HepG2 (cell line): ENCODE data around the gene NVL. TPM values are rescaled to one million over a fixed set of nuclear protein-coding genes. Genes with fewer than 3 reads are reported as not detected.
A peak's percentile ranks its signal among the peaks of the same experiment; 100 is the strongest.

Source experiments
- DMTF1 ChIP-seq: sonication (generic); formaldehyde crosslinking; IDR thresholded peaks from 2 replicates; pipeline ENCODE4 v1.4.0; 2020; ENCODE audit warnings: mild to moderate bottlenecking, missing genetic modification reagents
- KMT2B ChIP-seq: IDR thresholded peaks from 2 replicates; pipeline ENCODE4 v1.6.1; 2016; ENCODE audit warnings: missing genetic modification reagents, missing compliant biosample characterization
- MEIS2 ChIP-seq: sonication (generic); formaldehyde crosslinking; IDR thresholded peaks from 2 replicates; pipeline ENCODE4 v1.9.0; 2021; ENCODE audit warnings: mild to moderate bottlenecking, missing genetic modification reagents
- NCOR1 ChIP-seq: fragments of 200-600 bp; sonication (generic); IDR thresholded peaks from 2 replicates; pipeline ENCODE4 v1.7.0; 2017; ENCODE audit warnings: antibody characterized with exemption, low read length, borderline replicate concordance
- RFXANK ChIP-seq: IDR thresholded peaks from 2 replicates; pipeline ENCODE4 v1.6.1; 2016
- SCMH1 ChIP-seq: sonication (generic); formaldehyde crosslinking; IDR thresholded peaks from 2 replicates; pipeline ENCODE4 v1.9.0; 2021; ENCODE audit warnings: missing genetic modification reagents, mild to moderate bottlenecking, borderline replicate concordance
- SIN3A ChIP-seq: IDR thresholded peaks from 2 replicates; pipeline ENCODE4 v1.6.1; 2011; ENCODE audit warnings: low read depth, mild to moderate bottlenecking, control low read depth, low read length, borderline replicate concordance
- TSC22D2 ChIP-seq: sonication (generic); formaldehyde crosslinking; IDR thresholded peaks from 2 replicates; pipeline ENCODE4 v1.5.1; 2020; ENCODE audit warnings: missing genetic modification reagents, mild to moderate bottlenecking, borderline replicate concordance
- ZNF772 ChIP-seq: sonication (generic); formaldehyde crosslinking; IDR thresholded peaks from 2 replicates; pipeline ENCODE4 v1.5.0; 2020; ENCODE audit warnings: mild to moderate bottlenecking, missing genetic modification reagents
- ZNF780A ChIP-seq: sonication (generic); formaldehyde crosslinking; IDR thresholded peaks from 2 replicates; pipeline ENCODE4 v1.8.0; 2022; ENCODE audit warnings: mild to moderate bottlenecking, missing genetic modification reagents, moderate library complexity
- polyA plus RNA-seq, 8 experiments: library from polyadenylated mRNA; depleted of rRNA in 3 of 8; stranded (reverse) in 7 of 8; unstranded in 1 of 8; fragments of >200 nt; fragmentation: Illumina TruSeq in 4 of 8; extraction: Trizol in 4 of 8; gene quantifications; 2 replicates each; pipeline versions ENCODE4 v1.2.1 to v1.2.3, GENCODE V29; 2011 to 2016; ENCODE audit warnings: low read depth in 4 of 8, missing spikeins in 1 of 8, mixed read lengths in 1 of 8; ENCODE audit not compliant: insufficient read depth in 1 of 8
- total RNA-seq, 5 experiments: library from RNA; depleted of rRNA; stranded (reverse); fragments of >200 nt; fragmentation: Illumina TruSeq; extraction: Trizol; gene quantifications; 2 replicates each; pipeline ENCODE4 v1.2.3, GENCODE V29; 2016; ENCODE audit warnings: low read depth in 1 of 5
- TF ChIP-seq, protein P1 (sequence below): sonication (generic); formaldehyde crosslinking; IDR thresholded peaks from 2 replicates; pipeline ENCODE4 v1.4.0; 2020; ENCODE audit warnings: mild to moderate bottlenecking, missing genetic modification reagents
- TF ChIP-seq, protein P2 (sequence below): sonication (generic); formaldehyde crosslinking; IDR thresholded peaks from 2 replicates; pipeline ENCODE4 v1.9.0; 2021; ENCODE audit warnings: missing genetic modification reagents, borderline replicate concordance
- TF ChIP-seq, protein P3 (sequence below): sonication (generic); formaldehyde crosslinking; IDR thresholded peaks from 2 replicates; pipeline ENCODE4 v1.4.0; 2020; ENCODE audit warnings: missing genetic modification reagents, borderline replicate concordance

NVL gene
- total and polyA plus RNA-seq, 2 of the 13 experiments (the other 11 are each of a cell fraction or from before 2014, with no cell fraction given) = 8.3 to 21.0 TPM

GRCh38 chr1:224356685-224357625 is 27.0 kb upstream of the NVL start, which contains the start of gene CNIH4 (continued):
- TF ChIP-seq DMTF1 (CRISPR knock-in tag) (no peak), TSC22D2 (CRISPR knock-in tag) (no peak), MEIS2 (CRISPR knock-in tag) (peak; percentile 29), SIN3A (no peak), SCMH1 (CRISPR knock-in tag) (no peak), KMT2B (CRISPR knock-in tag) (no peak; the same call in 1 of the 2 replicates), ZNF780A (no peak), NCOR1 (no peak), RFXANK (CRISPR knock-in tag) (no peak), ZNF772 (CRISPR knock-in tag) (peak; percentile 29; the same call in 1 of the 2 replicates)
- TF ChIP-seq, protein P1, sequence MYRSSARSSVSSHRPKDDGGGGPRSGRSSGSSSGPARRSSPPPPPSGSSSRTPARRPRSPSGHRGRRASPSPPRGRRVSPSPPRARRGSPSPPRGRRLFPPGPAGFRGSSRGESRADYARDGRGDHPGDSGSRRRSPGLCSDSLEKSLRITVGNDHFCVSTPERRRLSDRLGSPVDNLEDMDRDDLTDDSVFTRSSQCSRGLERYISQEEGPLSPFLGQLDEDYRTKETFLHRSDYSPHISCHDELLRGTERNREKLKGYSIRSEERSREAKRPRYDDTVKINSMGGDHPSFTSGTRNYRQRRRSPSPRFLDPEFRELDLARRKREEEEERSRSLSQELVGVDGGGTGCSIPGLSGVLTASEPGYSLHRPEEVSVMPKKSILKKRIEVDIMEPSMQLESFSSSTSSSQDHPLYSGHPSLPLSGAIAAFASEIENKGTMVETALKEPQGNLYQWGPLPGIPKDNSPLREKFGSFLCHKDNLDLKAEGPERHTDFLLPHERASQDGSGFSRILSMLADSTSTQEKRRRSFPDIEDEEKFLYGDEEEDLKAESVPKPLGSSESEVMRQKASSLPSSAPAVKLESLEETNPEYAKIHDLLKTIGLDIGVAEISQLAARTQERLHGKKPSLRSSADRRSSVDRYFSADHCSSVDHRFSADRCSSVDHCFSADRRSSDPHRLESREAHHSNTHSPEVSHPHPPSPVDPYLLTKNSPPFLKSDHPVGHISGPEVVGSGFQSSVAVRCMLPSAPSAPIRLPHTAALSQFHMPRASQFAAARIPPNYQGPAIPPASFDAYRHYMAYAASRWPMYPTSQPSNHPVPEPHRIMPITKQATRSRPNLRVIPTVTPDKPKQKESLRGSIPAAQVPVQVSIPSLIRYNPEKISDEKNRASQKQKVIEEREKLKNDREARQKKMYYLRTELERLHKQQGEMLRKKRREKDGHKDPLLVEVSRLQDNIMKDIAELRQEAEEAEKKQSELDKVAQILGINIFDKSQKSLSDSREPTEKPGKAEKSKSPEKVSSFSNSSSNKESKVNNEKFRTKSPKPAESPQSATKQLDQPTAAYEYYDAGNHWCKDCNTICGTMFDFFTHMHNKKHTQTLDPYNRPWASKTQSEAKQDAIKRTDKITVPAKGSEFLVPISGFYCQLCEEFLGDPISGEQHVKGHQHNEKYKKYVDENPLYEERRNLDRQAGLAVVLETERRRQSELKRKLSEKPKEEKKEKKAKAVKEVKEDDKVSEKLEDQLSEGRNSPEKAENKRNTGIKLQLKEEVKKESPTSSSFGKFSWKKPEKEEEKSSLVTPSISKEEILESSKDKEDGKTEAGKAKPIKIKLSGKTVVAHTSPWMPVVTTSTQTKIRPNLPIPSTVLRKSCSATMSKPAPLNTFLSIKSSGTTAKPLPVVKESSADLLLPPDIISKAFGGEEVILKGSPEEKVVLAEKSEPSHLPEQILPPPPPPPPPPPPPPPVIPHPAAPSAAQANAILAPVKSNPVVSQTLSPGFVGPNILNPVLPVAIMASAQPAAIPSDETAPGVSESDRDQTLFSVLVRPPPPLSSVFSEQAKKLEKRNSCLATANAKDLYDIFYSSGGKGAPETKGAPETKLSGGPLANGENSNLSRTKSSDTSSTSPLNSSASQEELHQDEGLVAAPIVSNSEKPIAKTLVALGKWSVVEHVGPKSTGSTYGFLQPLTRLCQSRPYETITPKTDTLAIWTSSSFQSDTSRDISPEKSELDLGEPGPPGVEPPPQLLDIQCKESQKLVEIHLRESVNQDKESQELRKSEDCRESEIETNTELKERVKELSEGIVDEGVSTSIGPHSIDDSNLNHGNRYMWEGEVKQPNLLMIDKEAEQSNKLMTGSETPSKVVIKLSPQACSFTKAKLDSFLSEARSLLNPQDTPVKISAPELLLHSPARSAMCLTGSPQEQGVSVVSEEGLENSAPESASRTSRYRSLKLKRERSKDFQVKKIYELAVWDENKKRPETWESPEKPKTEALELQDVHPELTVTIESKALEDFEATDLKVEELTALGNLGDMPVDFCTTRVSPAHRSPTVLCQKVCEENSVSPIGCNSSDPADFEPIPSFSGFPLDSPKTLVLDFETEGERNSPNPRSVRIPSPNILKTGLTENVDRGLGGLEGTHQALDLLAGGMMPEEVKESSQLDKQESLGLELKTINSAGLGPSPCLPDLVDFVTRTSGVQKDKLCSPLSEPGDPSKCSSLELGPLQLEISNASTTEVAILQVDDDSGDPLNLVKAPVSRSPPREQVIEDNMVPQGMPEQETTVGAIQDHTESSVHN (CRISPR knock-in tag) = 0 out of 2 replicates have a peak, but pooled peaks have one; percentile 25
- TF ChIP-seq, protein P2, sequence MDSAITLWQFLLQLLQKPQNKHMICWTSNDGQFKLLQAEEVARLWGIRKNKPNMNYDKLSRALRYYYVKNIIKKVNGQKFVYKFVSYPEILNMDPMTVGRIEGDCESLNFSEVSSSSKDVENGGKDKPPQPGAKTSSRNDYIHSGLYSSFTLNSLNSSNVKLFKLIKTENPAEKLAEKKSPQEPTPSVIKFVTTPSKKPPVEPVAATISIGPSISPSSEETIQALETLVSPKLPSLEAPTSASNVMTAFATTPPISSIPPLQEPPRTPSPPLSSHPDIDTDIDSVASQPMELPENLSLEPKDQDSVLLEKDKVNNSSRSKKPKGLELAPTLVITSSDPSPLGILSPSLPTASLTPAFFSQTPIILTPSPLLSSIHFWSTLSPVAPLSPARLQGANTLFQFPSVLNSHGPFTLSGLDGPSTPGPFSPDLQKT (CRISPR knock-in tag) = no peak
- TF ChIP-seq, protein P3, sequence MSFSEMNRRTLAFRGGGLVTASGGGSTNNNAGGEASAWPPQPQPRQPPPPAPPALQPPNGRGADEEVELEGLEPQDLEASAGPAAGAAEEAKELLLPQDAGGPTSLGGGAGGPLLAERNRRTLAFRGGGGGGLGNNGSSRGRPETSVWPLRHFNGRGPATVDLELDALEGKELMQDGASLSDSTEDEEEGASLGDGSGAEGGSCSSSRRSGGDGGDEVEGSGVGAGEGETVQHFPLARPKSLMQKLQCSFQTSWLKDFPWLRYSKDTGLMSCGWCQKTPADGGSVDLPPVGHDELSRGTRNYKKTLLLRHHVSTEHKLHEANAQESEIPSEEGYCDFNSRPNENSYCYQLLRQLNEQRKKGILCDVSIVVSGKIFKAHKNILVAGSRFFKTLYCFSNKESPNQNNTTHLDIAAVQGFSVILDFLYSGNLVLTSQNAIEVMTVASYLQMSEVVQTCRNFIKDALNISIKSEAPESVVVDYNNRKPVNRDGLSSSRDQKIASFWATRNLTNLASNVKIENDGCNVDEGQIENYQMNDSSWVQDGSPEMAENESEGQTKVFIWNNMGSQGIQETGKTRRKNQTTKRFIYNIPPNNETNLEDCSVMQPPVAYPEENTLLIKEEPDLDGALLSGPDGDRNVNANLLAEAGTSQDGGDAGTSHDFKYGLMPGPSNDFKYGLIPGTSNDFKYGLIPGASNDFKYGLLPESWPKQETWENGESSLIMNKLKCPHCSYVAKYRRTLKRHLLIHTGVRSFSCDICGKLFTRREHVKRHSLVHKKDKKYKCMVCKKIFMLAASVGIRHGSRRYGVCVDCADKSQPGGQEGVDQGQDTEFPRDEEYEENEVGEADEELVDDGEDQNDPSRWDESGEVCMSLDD (CRISPR knock-in tag) = 0 out of 2 replicates have a peak, but pooled peaks have one; percentile 47
